Non-pigmented ciliary epithelial cell (primary cell): ENCODE data around the gene UROC1.

ENCODE experiments used
- DNase-seq: peaks from one replicate; pipeline ENCODE4 v3.0.0-alpha.2; 2010; ENCODE audit warnings: low read depth

Gene UROC1

DNA sequence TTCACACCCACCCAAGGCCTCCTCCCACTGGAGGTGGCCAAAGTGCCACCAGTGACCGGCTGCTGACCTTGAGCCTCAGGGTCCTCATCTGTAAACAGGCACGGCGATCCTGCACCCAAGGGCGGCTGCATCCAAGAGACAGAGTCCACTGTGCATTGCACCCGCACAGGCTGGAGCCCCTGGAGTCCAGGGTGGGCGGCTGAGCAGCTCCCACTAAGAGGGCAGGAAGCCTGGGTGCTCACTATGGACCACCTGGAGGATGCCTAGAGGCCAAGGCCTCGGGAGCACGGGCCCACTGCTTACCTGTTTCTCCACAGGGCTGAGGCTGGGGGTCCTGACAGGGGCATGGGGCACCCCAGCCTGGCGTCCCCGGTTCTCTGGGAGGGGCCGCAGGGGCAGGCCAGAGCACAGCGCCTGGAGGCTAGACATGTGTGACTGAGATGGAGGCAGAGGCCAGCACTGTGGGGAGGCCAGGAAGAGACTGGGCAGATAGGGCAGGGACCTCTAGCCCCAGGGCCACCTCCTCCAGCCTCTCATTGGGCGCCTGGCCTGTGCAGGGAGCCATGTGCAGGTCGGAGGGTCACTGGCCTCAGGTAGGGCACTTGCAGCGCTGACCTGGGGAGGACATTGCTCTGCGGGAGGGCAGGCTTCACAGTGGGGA lies at the start of gene UROC1:
TSS of gene UROC1 (minus strand) at position 483 of the 661 bp plus-strand sequence. CDS start at position 429, 54 bp downstream.
- DNase-seq, result no peak

GRCh38 chr3:126562737-126563276 lies 45.2 kb upstream of the UROC1 start:
- no peak for DNase-seq

DNA sequence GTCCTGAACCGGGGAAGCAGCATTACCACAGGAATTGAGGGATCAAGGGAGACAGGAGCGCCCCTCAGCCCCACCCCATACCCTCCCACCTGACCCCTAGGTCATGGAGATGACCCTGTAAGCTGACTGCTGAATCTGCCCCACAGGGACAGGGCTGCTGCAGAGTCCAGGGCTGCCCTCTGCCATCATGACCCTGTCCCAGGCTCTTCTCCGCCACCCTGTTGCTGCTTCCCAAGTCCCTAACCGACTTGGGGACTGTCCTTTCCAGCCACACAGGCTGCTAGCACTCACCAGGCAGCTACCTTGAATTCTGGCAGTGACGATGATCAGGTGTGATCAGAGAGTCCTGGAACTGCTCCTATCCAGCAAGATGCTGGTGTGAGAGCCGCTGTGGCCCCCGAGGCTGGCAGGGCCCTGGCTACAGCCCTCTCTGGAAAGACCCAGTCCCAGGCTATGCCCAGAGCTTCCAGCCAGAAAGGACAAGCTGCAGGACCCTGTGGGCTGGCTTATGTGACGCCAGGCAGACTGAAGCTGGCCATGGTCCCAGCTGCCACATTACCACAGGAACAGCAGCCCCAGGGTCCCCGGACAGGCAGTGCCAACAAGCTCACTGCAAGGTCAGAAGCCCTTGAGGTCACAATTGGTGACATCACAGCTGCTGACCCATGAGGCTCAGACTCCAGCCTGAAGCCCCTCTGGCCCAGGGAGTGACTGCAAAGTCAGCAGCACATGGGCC lies 40.9 kb upstream of the UROC1 start, which contains the start of gene C3orf22:
TSS of gene C3orf22 (minus strand) at position 597 of the 736 bp plus-strand sequence. CDS start 5,542 bp downstream, outside the sequence.
- no peak for DNase-seq

GRCh38 chr3:126557761-126558160 lies 40.2 kb upstream of the UROC1 start:
- no peak for DNase-seq

DNA sequence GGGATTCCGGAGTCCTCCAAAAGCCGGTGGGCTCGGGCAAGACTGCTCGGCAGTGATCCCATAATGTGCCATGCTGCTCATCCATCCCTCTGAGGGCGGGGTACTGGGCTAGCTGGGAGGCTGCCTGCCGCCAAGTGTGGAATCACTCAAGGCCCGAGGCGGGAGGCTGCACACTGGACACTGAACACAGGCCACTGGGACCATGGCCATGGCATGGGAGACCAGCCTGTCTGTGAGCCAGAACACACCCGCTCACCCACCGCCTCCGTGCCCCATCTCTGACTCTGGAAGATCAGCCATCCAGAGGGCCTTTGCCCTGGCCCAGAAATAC lies 39.8 kb upstream of the UROC1 start:
- no peak for DNase-seq

- DNase-seq, result no peak
These were observed 39.3 kb upstream of the UROC1 start for GRCh38 chr3:126556637-126557414.

GRCh38 chr3:126555795-126556636 lies 38.4 kb upstream of the UROC1 start:
- no peak for DNase-seq

GRCh38 chr3:126554560-126555525 lies 37.3 kb upstream of the UROC1 start:
- DNase-seq, result no peak

DNA sequence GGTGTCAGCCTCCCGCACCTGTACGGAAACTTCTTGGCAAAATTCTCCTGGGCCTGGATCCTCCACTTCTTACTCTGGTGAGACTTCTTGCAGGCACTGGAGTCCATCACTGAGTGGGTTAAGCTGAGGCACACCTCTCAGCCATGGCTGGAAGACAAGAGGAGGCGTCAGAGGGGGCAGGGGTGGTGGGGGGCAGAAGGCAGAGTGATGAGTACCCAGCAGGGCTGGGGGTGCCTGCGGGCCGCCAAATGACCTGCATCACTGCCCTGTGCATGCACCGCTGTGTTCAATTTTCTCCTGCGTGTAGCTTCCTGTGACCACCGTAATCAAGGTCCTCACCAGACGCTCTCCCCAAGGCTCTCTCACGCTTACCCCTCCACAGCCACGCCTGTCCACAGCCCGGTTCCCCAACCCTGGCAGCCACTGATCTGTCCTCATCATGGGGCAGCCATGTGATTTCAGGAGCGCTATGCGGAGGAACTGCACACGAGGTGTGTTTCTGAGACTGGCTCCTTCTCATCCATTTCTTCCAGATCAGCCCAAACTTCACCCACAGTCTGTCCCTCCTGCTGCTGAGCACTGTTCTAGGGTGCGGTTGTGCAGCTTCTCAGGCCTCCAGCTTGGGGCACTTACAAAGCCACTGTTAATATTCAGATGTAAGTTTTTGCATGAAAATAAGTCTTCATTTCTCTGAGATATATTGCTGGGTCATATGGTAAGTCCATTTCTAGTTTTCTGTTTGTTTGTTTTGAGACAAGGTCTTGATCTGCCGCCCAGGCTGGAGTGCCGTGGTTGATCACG lies 35.9 kb upstream of the UROC1 start:
- no peak for DNase-seq

DNA sequence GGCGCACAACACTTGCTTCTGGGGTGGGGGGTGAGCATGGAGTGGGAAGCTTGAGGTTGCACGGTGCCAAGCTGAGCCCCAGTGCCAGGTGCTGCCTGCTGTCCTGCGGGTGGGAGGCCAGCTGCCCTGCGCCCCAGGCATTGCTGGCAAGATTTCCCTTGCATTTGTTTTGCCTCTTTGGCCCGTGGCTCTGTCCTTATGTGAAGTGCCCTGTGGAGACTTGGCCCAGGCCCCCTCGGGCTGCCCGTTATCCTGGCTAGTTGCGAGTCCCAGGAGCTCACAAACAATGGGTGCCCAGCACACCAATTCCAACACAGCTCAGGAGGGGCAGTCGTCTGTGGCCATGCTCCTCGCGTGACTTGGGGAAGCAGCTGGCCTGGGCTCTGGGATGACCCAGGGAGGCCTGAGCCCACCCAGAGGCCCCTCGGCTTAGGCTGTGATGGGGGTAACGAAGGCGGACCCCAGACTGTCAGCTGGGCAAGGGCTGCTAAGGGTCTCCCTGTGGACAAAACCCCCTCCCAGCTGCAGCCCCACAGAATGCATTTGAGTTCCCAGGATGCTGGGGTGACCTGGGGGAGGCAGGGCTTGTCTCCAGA lies 35.2 kb upstream of the UROC1 start:
- DNase-seq, result no peak

DNA sequence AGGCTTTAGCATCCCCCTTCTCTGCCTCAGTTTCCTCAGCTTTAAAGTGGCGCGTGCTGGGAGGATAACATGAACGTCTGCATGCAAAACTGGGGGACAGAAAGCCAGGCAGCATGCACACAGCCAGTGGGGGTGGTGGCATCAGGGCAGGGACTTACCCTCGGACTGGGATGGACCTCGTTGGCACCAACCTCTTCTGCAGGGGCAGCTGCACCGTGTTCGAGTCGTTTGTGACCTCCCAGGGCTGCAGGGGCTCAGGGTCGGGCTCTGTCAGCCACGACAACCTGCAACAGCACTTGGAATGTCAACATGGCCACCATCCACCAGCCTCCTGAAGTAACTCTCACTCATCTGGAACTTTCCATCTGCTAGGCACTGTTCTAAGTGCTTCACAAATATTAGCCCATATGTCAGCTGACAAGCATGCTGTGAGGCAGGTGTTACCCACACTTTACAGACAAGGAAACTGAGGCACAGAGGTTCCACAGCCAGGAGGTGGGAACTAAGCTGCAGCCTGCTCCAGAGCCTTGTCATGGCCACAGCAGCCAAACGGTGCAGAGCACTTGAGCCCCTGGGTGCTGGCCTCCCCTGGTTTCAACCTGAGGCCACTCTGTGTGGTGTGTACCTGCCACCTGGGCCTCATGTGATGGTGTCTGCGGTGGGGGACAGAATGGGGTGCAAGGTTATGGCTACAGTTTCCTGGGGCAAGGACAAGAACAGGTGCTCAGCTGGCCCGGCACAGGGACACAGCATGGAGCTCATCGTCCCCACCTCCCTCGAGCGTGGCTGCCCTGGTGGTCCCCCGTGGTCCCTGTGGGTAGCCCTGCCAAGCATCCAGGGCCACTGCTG lies 34.5 kb upstream of the UROC1 start:
- no peak for DNase-seq

DNA sequence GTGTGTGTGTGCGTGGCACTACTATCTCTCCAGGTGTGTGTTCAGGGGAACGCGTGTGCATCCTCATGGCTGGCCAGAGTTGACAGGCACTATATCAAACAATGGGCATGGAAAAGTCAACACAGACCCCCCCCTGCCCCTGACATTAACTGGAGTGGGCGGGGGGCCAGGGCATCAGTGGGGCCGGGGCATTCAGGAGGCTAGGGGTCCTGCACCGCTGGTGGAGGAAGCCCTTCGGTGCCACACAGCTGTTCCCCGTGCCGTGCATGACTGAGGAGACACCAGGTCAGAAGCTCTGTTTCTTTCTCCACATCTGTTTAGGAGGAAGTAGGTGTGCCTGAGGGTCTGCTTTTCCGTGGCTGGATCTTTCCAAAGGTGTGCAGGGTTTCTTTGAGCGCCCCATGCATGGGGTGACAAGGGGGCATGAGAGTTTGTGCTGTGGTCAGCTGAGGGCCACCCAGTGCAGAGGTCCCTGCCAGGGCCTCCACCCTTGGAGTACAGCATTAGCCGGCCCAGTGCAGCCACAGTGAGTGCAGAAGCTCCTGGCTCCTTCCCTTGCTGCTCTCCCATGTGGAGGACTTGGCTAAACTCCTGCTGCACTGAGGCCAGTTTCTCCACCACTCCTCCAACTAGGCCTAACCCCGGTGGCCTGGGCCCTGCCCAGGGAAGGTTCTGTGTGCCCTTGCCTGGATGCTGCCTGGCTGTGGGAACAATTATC lies 33.7 kb upstream of the UROC1 start:
- DNase-seq, result no peak

GRCh38 chr3:126550488-126551051 lies 33.0 kb upstream of the UROC1 start:
- DNase-seq, result no peak

DNA sequence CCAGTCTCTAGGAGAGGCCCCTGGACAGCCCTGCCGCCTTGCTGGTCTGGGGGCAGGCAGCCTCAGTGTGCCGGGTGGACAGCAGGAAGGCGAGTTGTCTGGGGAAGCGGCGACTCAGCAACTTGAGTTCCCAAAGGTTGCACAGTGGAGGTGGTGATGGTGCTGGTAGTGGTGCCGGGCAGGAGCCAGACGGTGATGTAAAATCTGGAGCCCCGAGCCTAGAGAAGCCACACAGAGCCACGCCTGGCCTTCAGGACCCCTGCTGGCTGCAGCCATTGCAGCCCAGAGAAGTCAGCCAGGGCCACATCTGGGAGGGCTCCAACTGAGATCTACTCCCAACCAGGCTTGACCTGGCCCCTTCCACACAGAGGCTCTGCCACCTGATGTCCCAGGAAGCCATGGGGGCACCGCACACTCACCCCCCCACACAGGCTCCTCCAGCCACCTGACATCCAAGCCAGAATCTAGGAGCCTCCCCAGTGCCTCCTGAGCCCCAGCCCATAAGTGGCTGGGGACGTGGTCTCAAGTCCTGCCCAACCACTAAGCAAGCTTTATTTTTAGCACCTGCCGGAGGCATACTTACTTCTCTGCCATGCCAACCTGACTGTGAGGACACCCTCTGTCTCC lies 32.4 kb upstream of the UROC1 start:
- DNase-seq, result no peak

GRCh38 chr3:126548556-126549466 lies 31.2 kb upstream of the UROC1 start:
- DNase-seq, result no peak

- no peak for DNase-seq
These were observed 30.1 kb upstream of the UROC1 start for GRCh38 chr3:126547721-126548120.
